GM12892 (cell line): ENCODE data around the gene LENG1.
A peak's percentile ranks its signal among the peaks of the same experiment; 100 is the strongest.

Source experiments
- POLR2A ChIP-seq: IDR thresholded peaks from 2 replicates; pipeline ENCODE4 v1.6.1; 2011; ENCODE audit warnings: low read depth, low read length, control low read depth
- POLR2AphosphoS5 ChIP-seq: IDR thresholded peaks from 2 replicates; pipeline ENCODE4 v1.6.1; 2011; ENCODE audit warnings: low read depth, low read length, control low read depth
- TAF1 ChIP-seq: IDR thresholded peaks from 2 replicates; pipeline ENCODE4 v1.6.1; 2011; ENCODE audit warnings: low read depth, mild to moderate bottlenecking, control low read depth, low read length, borderline replicate concordance

- TF ChIP-seq POLR2A (peak; percentile 79), POLR2AphosphoS5 (peak; percentile 77), TAF1 (peak; percentile 60; the same call in 1 of the 2 replicates)
These were observed 21.6 kb downstream of the LENG1 start, which contains the start of gene CNOT3 for GRCh38 chr19:54137699-54138488.
